ENCODE measurements around the gene NEO1.

The NEO1 gene

DNA sequence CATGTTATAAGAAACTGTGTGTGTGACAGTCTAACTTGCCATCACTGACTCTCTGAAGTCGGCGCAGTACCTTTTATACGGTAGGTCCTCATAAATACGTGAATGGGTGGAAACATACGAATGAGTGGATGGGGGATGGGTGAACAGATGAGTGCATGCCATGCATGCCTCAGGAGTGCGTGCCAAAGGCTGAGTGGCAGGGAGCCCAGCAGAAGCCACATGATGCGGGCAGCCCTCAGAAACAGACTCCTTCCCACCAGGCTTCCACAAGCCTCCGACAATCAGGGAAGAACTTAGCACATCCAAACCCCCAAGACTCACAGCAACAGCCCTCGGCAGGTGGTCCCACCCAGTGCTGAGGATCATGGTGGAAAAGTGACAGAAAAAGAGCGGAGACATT, 299.8 kb downstream of the NEO1 start:
- Histone ChIP-seq H3K27me3 (ENCODE audit: control insufficient read depth, low read length) (no peaks in the 10 kb centered on the region), H3K27ac (ENCODE audit: low read depth, low read length) (no peak overlapping the region), H3K36me3 (ENCODE audit: control insufficient read depth, low read length) (no peaks in the 10 kb centered on the region), H3K9me2 (replicated peaks; ENCODE audit: control insufficient read depth, low read length) (no peaks in the 10 kb centered on the region), H3F3A (ENCODE audit: control insufficient read depth, insufficient read depth) (no peaks in the 10 kb centered on the region), H3K9me3 (ENCODE audit: control insufficient read depth, insufficient read depth, low read length) (no peaks in the 10 kb centered on the region), H3K4me3 (ENCODE audit: low read length) (no peak overlapping the region), H4K20me1 (ENCODE audit: control insufficient read depth, insufficient read depth, low read depth, low read length) (no peaks in the 10 kb centered on the region), H3K4me2 (ENCODE audit: low read length) (no peak overlapping the region), H3K79me2 (ENCODE audit: control insufficient read depth, low read length) (no peaks in the 10 kb centered on the region), H3K4me1 (ENCODE audit: control insufficient read depth, low read length) (no peaks in the 10 kb centered on the region)
- TF ChIP-seq EZH2phosphoT487 (IDR thresholded peaks at IDR 0.05; ENCODE audit: borderline replicate concordance, low read length) (no peak), CTCF (IDR thresholded peaks at IDR 0.05; ENCODE audit: low read depth, low read length, poor library complexity, severe bottlenecking) (no peak)

GRCh38 chr15:73353734-73354133, 301.5 kb downstream of the NEO1 start:
- H3K4me3 ChIP-seq (ENCODE audit: low read length), result no peak overlapping the region
- H3K9me3 ChIP-seq (ENCODE audit: control insufficient read depth, insufficient read depth, low read length), result no peaks in the 10 kb centered on the region
- no peaks in the 10 kb centered on the region for H3K79me2 ChIP-seq (ENCODE audit: control insufficient read depth, low read length)
- no peaks in the 10 kb centered on the region for H3K9me2 ChIP-seq (replicated peaks; ENCODE audit: control insufficient read depth, low read length)
- H3F3A ChIP-seq (ENCODE audit: control insufficient read depth, insufficient read depth), result no peaks in the 10 kb centered on the region
- H3K27me3 ChIP-seq (ENCODE audit: control insufficient read depth, low read length), result no peaks in the 10 kb centered on the region
- TF ChIP-seq CTCF (IDR thresholded peaks at IDR 0.05; ENCODE audit: low read depth, low read length, poor library complexity, severe bottlenecking), result no peak
- TF ChIP-seq EZH2phosphoT487 (IDR thresholded peaks at IDR 0.05; ENCODE audit: borderline replicate concordance, low read length), result no peak
- H3K27ac ChIP-seq (ENCODE audit: low read depth, low read length), result no peak overlapping the region
- no peak overlapping the region for H3K4me2 ChIP-seq (ENCODE audit: low read length)
- H3K36me3 ChIP-seq (ENCODE audit: control insufficient read depth, low read length), result no peaks in the 10 kb centered on the region
- no peaks in the 10 kb centered on the region for H3K4me1 ChIP-seq (ENCODE audit: control insufficient read depth, low read length)
- no peaks in the 10 kb centered on the region for H4K20me1 ChIP-seq (ENCODE audit: control insufficient read depth, insufficient read depth, low read depth, low read length)

DNA sequence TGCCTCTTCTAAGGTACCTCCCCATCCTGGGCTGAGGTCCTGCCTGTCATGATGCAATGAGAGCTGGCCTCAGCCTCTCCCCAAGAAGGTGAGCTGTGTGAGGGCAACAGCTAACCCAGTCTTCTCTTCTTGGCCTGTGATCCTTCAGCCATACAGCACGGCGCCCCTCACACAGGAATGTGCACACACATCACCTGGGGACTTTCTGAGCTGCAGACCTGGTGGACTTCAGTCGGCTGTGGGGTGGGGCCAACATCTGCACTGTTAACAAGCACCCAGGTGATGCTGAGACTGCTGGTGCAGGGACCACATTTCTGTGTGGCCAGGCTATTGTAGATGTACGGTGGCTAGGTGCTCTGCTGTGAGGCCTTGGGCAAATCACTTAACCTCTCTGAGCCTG, 302.0 kb downstream of the NEO1 start:
- TF ChIP-seq EZH2phosphoT487 (IDR thresholded peaks at IDR 0.05; ENCODE audit: borderline replicate concordance, low read length) (no peak), CTCF (IDR thresholded peaks at IDR 0.05; ENCODE audit: low read depth, low read length, poor library complexity, severe bottlenecking) (no peak)
- no peaks in the 10 kb centered on the region for H3K79me2 ChIP-seq (ENCODE audit: control insufficient read depth, low read length)
- no peak overlapping the region for H3K27ac ChIP-seq (ENCODE audit: low read depth, low read length)
- no peak overlapping the region for H3K4me3 ChIP-seq (ENCODE audit: low read length)
- H3K36me3 ChIP-seq (ENCODE audit: control insufficient read depth, low read length), result no peaks in the 10 kb centered on the region
- H3K4me2 ChIP-seq (ENCODE audit: low read length), result no peak overlapping the region
- no peaks in the 10 kb centered on the region for H3K27me3 ChIP-seq (ENCODE audit: control insufficient read depth, low read length)
- H3F3A ChIP-seq (ENCODE audit: control insufficient read depth, insufficient read depth), result no peaks in the 10 kb centered on the region
- H3K9me3 ChIP-seq (ENCODE audit: control insufficient read depth, insufficient read depth, low read length), result no peaks in the 10 kb centered on the region
- no peaks in the 10 kb centered on the region for H3K9me2 ChIP-seq (replicated peaks; ENCODE audit: control insufficient read depth, low read length)
- H4K20me1 ChIP-seq (ENCODE audit: control insufficient read depth, insufficient read depth, low read depth, low read length), result no peaks in the 10 kb centered on the region
- no peaks in the 10 kb centered on the region for H3K4me1 ChIP-seq (ENCODE audit: control insufficient read depth, low read length)
